Thyroid gland (tissue), 4 donors: ENCODE measurements around the gene NCKAP5L.

Experiments used
- POLR2A ChIP-seq, 2 donors: fragments of 450-650 bp; IDR thresholded peaks; one replicate each; pipeline ENCODE4 v1.6.1; 2017; ENCODE audit warnings: antibody characterized with exemption in 2 of 2, mild to moderate bottlenecking in 2 of 2, moderate library complexity in 1 of 2
- TF ChIP-seq, protein P1 (sequence below), 6 experiments: fragments of 200-600 bp in 3 of 6; fragments of 450-650 bp in 3 of 6; sonication (generic) in 3 of 6; IDR thresholded peaks; one replicate each; pipeline ENCODE4 v1.5.1; 2016 to 2019; ENCODE audit warnings: antibody characterized with exemption in 6 of 6, mild to moderate bottlenecking in 2 of 6, inconsistent platforms in 1 of 6, moderate library complexity in 1 of 6

- TF ChIP-seq, protein P1, sequence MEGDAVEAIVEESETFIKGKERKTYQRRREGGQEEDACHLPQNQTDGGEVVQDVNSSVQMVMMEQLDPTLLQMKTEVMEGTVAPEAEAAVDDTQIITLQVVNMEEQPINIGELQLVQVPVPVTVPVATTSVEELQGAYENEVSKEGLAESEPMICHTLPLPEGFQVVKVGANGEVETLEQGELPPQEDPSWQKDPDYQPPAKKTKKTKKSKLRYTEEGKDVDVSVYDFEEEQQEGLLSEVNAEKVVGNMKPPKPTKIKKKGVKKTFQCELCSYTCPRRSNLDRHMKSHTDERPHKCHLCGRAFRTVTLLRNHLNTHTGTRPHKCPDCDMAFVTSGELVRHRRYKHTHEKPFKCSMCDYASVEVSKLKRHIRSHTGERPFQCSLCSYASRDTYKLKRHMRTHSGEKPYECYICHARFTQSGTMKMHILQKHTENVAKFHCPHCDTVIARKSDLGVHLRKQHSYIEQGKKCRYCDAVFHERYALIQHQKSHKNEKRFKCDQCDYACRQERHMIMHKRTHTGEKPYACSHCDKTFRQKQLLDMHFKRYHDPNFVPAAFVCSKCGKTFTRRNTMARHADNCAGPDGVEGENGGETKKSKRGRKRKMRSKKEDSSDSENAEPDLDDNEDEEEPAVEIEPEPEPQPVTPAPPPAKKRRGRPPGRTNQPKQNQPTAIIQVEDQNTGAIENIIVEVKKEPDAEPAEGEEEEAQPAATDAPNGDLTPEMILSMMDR (IDR thresholded peaks at IDR 0.05): no peak
- TF ChIP-seq POLR2A (IDR thresholded peaks at IDR 0.05): no peak
These were observed 22.8 kb downstream of the NCKAP5L start for GRCh38 chr12:49805409-49805808.
